ENCODE measurements around the gene USP17L27.
"Not testable (repeated sequence)": the region's sequence is repeated elsewhere in the genome, so short reads cannot be mapped to it uniquely, and the experiment has no call there.

GRCh38 chr4:9324865-9325264, 19.1 kb upstream of the USP17L27 start, which contains the start of gene USP17L24:
- TF ChIP-seq CTCF (IDR thresholded peaks at IDR 0.05); TCF12 (IDR thresholded peaks at IDR 0.05); TAF1 (IDR thresholded peaks at IDR 0.05; ENCODE audit: borderline replicate concordance, low read depth, low read length); REST (IDR thresholded peaks at IDR 0.05; ENCODE audit: low read depth, low read length): not testable (repeated sequence)
